Ovary (tissue), 3 donors: ENCODE measurements around the gene CLCNKB.

Experiments used
- CTCF ChIP-seq, 3 donors: fragments of 450-650 bp in 2 of 3; fragments of 200-600 bp in 1 of 3; IDR thresholded peaks; one replicate each; pipeline versions ENCODE4 v1.5.1 to v1.8.0; 2016 to 2022; ENCODE audit warnings: antibody characterized with exemption in 3 of 3, mild to moderate bottlenecking in 1 of 3
- POLR2A ChIP-seq: fragments of 450-650 bp; IDR thresholded peaks from one replicate; pipeline ENCODE4 v1.6.1; 2017; ENCODE audit warnings: antibody characterized with exemption, mild to moderate bottlenecking, moderate library complexity
- donor health status: DM: no; HTN: no; CAD: no.

- TF ChIP-seq CTCF (IDR thresholded peaks at IDR 0.05) (no peak), POLR2A (no peak)
These were observed 10.4 kb downstream of the CLCNKB start for GRCh38 chr1:16053781-16054502.
